ENCODE data around the gene HDGF. TPM values are rescaled to one million over a fixed set of nuclear protein-coding genes. Genes with fewer than 3 reads are reported as not detected.
A peak's percentile ranks its signal among the peaks of the same experiment; 100 is the strongest.

HDGF gene
- total and polyA plus RNA-seq, 9 of the 15 experiments (the other 6 are each of a cell fraction or from before 2014, with no cell fraction given), result 38.8 to 601 (median 400) TPM

- TF ChIP-seq, protein P1, sequence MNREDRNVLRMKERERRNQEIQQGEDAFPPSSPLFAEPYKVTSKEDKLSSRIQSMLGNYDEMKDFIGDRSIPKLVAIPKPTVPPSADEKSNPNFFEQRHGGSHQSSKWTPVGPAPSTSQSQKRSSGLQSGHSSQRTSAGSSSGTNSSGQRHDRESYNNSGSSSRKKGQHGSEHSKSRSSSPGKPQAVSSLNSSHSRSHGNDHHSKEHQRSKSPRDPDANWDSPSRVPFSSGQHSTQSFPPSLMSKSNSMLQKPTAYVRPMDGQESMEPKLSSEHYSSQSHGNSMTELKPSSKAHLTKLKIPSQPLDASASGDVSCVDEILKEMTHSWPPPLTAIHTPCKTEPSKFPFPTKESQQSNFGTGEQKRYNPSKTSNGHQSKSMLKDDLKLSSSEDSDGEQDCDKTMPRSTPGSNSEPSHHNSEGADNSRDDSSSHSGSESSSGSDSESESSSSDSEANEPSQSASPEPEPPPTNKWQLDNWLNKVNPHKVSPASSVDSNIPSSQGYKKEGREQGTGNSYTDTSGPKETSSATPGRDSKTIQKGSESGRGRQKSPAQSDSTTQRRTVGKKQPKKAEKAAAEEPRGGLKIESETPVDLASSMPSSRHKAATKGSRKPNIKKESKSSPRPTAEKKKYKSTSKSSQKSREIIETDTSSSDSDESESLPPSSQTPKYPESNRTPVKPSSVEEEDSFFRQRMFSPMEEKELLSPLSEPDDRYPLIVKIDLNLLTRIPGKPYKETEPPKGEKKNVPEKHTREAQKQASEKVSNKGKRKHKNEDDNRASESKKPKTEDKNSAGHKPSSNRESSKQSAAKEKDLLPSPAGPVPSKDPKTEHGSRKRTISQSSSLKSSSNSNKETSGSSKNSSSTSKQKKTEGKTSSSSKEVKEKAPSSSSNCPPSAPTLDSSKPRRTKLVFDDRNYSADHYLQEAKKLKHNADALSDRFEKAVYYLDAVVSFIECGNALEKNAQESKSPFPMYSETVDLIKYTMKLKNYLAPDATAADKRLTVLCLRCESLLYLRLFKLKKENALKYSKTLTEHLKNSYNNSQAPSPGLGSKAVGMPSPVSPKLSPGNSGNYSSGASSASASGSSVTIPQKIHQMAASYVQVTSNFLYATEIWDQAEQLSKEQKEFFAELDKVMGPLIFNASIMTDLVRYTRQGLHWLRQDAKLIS (CRISPR knock-in tag; IDR thresholded peaks at IDR 0.05), result no peak
- TF ChIP-seq MED1 (CRISPR knock-in tag; IDR thresholded peaks at IDR 0.05; ENCODE audit: borderline replicate concordance) (no peak), BCOR (IDR thresholded peaks at IDR 0.05) (no peak), ZNF316 (IDR thresholded peaks at IDR 0.05) (no peak), ZNF740 (CRISPR knock-in tag; IDR thresholded peaks at IDR 0.05) (no peak), ZNF740 (tag; IDR thresholded peaks at IDR 0.05) (no peak), XRCC3 (IDR thresholded peaks at IDR 0.05) (no peak), ZKSCAN1 (IDR thresholded peaks at IDR 0.05; ENCODE audit: low read depth, low read length) (no peak), ZNF586 (CRISPR knock-in tag; conservative IDR thresholded peaks at IDR 0.05) (no peak), PCBP1 (IDR thresholded peaks at IDR 0.05; ENCODE audit: low read depth, low read length, poor library complexity, severe bottlenecking) (no peak), MAZ (CRISPR knock-in tag; conservative IDR thresholded peaks at IDR 0.05 in 1 of 2, IDR thresholded peaks at IDR 0.05 in 1 of 2) (no peak), ZNF175 (CRISPR knock-in tag; IDR thresholded peaks at IDR 0.05; ENCODE audit: low read depth) (peak; percentile 73; the same call in 1 of the 2 replicates), BRCA1 (IDR thresholded peaks at IDR 0.05) (no peak), BRCA1 (CRISPR knock-in tag; IDR thresholded peaks at IDR 0.05) (no peak), BCLAF1 (IDR thresholded peaks at IDR 0.05; ENCODE audit: borderline replicate concordance in 1 of 2, control insufficient read depth in 1 of 2, low read depth in 2 of 2, low read length in 1 of 2) (no peak), BMI1 (IDR thresholded peaks at IDR 0.05; ENCODE audit: low read length) (no peak), ZNF384 (IDR thresholded peaks at IDR 0.05; ENCODE audit: low read depth, low read length) (no peak), YBX1 (IDR thresholded peaks at IDR 0.05) (no peak), EGR1 (conservative IDR thresholded peaks at IDR 0.05) (no peak; the same call in 1 of the 2 replicates)
- TF ChIP-seq, protein P2, sequence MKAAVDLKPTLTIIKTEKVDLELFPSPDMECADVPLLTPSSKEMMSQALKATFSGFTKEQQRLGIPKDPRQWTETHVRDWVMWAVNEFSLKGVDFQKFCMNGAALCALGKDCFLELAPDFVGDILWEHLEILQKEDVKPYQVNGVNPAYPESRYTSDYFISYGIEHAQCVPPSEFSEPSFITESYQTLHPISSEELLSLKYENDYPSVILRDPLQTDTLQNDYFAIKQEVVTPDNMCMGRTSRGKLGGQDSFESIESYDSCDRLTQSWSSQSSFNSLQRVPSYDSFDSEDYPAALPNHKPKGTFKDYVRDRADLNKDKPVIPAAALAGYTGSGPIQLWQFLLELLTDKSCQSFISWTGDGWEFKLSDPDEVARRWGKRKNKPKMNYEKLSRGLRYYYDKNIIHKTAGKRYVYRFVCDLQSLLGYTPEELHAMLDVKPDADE (conservative IDR thresholded peaks at IDR 0.05; ENCODE audit: control insufficient read depth, low read depth, low read length), result peak; percentile 66; the same call in 1 of the 2 replicates
These were observed 23.4 kb downstream of the HDGF start, which contains the start of gene METTL25B (continued) for GRCh38 chr1:156727926-156728598.

Data from K562 (cell line).